ENCODE measurements around the gene CRELD2. TPM values are rescaled to one million over a fixed set of nuclear protein-coding genes. Genes with fewer than 3 reads are reported as not detected.
A peak's percentile ranks its signal among the peaks of the same experiment; 100 is the strongest.

CRELD2 gene
- total and polyA plus RNA-seq, 2 of the 8 experiments (the other 6 are each of a cell fraction or from before 2014, with no cell fraction given): 24.5 to 36.6 TPM

DNA sequence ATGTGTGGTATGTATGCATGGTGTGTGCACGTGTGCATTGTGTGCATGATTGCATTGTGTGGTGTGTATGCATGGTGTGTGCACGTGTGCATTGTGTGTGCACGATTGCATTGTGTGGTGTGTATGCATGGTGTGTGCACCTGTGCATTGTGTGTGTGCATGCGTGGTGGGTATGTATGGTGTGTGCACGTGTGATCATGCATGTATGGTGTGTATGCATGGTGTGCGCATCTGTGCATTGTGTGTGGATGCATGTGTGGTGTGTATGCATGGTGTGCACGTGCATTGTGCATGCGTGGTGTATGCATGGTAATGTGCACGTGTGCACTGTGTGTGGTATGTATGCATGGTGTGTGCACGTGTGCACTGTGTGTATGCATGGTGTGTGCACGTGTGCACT is 17.0 kb upstream of the CRELD2 start:
- no peak overlapping the region for H3K23ac ChIP-seq (ENCODE audit: insufficient read length)
- TF ChIP-seq POLR2AphosphoS5 (IDR thresholded peaks at IDR 0.05; ENCODE audit: low read depth, low read length): peak; percentile 64; the same call in 1 of the 2 replicates
- TF ChIP-seq BCL11A (IDR thresholded peaks at IDR 0.05; ENCODE audit: low read depth in 2 of 2, low read length in 2 of 2): no peak
- FAIRE-seq: no peak

More for the DNA sequence above, 17.0 kb upstream of the CRELD2 start:
- Histone ChIP-seq H3K4ac (replicated peaks; ENCODE audit: insufficient read length, low read depth, low read length) (no peak overlapping the region), H3K23me2 (ENCODE audit: low read depth, low read length) (no peaks in the 10 kb centered on the region), H3K79me1 (ENCODE audit: low read depth, low read length) (no peaks in the 10 kb centered on the region; the same call in 1 of the 2 replicates), H3K14ac (ENCODE audit: insufficient read length) (no peak overlapping the region), H3K4me2 (ENCODE audit: insufficient read depth in 1 of 2, low read depth in 2 of 2, low read length in 2 of 2) (no peak overlapping the region), H3K4me1 (replicated peaks in 1 of 4; ENCODE audit: control insufficient read depth in 3 of 4, insufficient read depth in 4 of 4, low read length in 3 of 4) (no peaks in the 10 kb centered on the region), H2BK20ac (ENCODE audit: low read length) (no peak overlapping the region; the same call in 1 of the 2 replicates), H4K20me1 (replicated peaks in 1 of 2; ENCODE audit: control insufficient read depth in 1 of 2, insufficient read depth in 2 of 2, low read length in 2 of 2) (peaks cover 2 to 10% of the 10 kb centered on the region in 2 experiments), H3K36me3 (ENCODE audit: control insufficient read depth in 2 of 4, insufficient read depth in 4 of 4, low read length in 3 of 4) (peaks cover 0 to 27% (median 10%) of the 10 kb centered on the region in 4 experiments; a peak in 5 of 8 replicates), H3K56ac (replicated peaks; ENCODE audit: insufficient read length, low read depth, low read length) (no peak overlapping the region), H2BK120ac (replicated peaks; ENCODE audit: low read depth, low read length) (peak overlapping the region; percentile 43), H3K18ac (ENCODE audit: extremely low read depth, low read length) (no peak overlapping the region), H4K91ac (replicated peaks; ENCODE audit: insufficient read length, low read length) (no peak overlapping the region), H4K5ac (ENCODE audit: insufficient read length, low read depth, low read length) (no peak overlapping the region), H2AK5ac (ENCODE audit: low read depth, low read length) (no peak overlapping the region), H2BK15ac (ENCODE audit: low read length) (no peak overlapping the region), H3K27me3 (replicated peaks in 1 of 4; ENCODE audit: control insufficient read depth in 3 of 4, extremely low read depth in 1 of 4, insufficient read depth in 3 of 4, low read length in 3 of 4) (no peaks in the 10 kb centered on the region), H3K4me3 (ENCODE audit: extremely low read depth in 1 of 4, insufficient read depth in 2 of 4, low read depth in 3 of 4, low read length in 4 of 4) (no peak overlapping the region), H3K27ac (ENCODE audit: low read depth, low read length) (no peak overlapping the region), H3K9me3 (ENCODE audit: insufficient read depth in 2 of 2, low read depth in 1 of 2, low read length in 1 of 2) (peaks cover 6 to 12% of the 10 kb centered on the region in 2 experiments; a peak in 2 of 4 replicates), H4K8ac (ENCODE audit: extremely low read depth, insufficient read depth, low read length) (no peak overlapping the region), H2BK5ac (ENCODE audit: low read depth, low read length) (no peak overlapping the region; the same call in 1 of the 2 replicates), H3K9ac (replicated peaks in 1 of 4; ENCODE audit: extremely low read depth in 1 of 4, low read depth in 3 of 4, low read length in 3 of 4) (no peak overlapping the region), H2BK12ac (ENCODE audit: low read depth, low read length) (no peak overlapping the region), H3K79me2 (ENCODE audit: control insufficient read depth in 1 of 2, insufficient read depth in 2 of 2, low read length in 2 of 2) (no peaks in the 10 kb centered on the region), H2AFZ (ENCODE audit: low read length) (no peak overlapping the region)
- ChIA-PET POLR2A (ENCODE audit: partially characterized antibody) (no interaction called here), CTCF (ENCODE audit: partially characterized antibody) (no interaction called here)
- no peak for DNase-seq (ENCODE audit: low read depth in 1 of 2, low spot score in 2 of 2)
- 94% methylated on average over 11 of the region's 11 CpGs; no CpG with 5 or more reads in 1 of the 2 experiments for WGBS, 2 experiments (ENCODE audit: extremely low coverage in 1 of 2, insufficient coverage in 1 of 2, insufficient read length in 1 of 2, insufficient replicate concordance in 2 of 2, low coverage in 1 of 2, low lambda C conversion rate in 2 of 2, missing lambda C conversion rate in 1 of 2)
